ENCODE results near the gene EIF1.

The EIF1 gene

DNA sequence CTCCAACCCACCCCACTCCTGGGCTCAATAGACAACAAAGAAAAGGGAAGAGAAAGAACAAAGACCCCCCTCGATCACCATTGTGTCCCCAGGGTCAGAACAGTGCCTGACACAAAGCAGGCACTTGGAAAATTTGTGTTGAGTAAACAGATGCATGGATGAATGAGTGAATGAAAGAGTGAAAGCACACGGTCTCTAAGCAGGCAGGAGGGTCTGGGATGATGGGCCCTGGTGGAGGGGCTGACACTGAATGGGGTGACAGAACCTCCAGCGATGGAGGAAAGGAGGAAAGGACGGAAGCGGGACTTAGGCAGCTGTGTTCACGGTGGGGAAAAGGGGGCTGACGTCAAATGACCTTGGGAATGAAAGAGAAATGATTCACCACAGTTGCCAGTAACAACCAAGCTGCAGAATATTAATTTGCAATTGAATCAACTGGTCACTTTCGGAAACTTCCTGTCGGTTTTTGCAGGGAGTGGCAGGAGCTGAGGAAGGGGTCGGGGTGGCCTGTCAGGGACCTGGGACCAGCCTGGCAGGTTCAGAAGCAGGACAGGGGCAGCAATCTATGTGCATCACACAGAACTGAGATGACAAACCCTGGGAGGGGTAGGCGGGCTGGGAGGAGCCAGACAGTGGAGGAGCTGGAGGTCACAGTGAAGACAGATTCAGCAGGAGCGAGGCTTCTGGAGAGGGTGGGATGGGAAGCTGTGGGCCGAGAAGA, 16.7 kb downstream of the EIF1 start:
- no peak for DNase-seq

DNA sequence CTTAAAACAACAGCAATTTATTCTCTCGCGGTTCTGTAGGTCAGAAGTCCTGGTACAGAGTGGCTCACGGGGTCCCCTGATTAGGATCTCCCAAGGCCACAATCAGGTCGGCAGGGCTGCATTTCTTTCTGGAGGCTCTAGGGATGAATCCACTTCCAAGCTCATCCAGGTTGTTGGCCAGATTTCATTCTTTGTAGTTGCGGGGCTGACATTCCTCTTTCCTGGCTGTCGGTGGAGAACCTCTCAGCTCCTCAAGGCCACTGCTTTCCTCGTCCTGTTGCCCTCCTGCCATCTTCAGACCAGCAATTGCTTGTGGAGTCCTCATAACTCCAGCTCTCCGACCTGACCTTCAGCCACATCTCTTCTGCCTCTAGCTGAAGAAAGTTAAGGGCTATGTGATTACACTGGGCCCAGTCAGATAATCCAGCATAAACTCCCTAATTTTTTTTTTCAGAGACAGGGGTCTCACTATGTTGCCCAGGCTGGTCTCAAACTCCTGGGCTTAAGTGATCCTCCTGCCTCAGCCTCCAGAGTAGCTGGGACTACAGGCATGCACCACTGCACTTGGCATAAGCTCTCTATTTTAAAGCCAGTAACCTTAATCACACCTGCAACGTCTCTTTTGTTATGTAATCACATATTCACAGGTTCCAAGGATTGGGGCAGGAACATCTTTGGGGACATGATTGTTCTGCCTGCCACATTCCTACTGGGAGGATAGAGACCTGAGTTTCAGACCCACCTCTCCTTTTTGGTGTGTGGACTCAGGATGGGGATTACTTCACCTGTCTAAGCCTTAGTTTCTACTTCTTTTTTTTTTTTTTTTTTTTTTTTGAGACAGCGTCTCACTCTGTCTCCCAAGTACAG, 19.4 kb downstream of the EIF1 start:
- DNase-seq, result no peak

DNA sequence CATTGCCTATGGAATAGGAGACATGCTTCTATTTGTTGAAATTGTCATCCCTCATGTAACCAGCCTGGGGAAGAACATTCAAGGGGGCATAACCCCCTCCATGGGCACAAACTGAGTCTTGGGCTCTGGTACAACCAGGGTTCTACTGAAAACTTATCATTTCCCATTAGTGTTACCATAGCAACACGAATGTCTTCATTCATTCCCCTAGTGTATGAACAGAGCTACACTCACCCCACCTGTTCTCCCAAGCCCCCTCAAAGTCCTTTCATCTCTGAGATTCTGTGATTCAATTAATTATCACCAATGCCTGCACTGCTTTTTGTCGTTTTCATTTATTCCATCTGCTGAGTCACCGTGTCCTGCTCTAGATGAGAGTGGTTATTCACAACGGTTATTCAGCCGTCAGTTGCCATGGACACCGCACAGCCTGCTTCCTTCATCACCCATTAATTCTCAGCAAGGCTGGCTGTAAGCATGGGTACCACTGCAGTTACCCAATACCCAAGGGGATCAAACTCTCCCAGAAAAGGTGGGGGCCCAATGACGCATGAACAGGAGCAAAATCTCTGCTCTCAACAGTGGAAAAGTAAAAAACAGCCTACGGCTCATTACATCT, 21.9 kb downstream of the EIF1 start:
- DNase-seq, result no peak

DNA sequence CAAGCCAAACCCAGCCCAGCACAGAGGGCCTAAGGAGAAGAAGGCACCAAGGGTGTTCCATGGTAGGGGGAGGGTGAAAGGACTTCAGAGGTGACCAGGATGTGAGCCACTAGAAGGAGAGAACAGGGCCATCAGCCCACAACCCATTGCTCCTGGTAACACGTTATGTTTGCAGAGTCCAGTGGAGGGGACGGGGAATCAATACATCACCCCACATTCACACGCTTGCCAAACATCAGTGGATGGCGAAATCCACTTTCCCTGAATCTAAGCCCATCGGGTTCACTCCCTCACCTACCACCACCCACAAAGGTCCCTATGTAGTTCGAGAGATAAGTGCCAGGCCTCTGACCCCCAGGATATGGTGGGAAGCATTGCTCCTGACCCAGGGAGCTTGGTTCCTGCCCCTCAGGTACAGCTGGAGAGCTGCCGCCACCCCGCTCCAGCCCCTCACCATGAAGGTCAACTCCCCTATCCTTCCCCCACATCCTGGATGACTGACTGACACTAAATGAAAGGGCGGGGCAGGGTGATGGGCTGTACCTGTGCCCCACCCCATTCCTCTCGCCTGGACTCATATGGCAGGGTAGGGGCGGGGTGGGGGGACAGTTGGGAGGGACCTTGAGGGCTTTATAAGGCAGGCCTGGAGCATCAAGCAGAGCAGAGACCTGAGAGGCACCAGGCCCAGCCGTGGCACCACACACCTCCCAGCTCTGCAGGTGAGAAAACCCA, 23.1 kb downstream of the EIF1 start, which contains the start of gene GAST:
TSS of gene GAST (plus strand) at position 663 of the 732 bp plus-strand sequence. CDS start 3,106 bp downstream, outside the sequence.
- DNase-seq, result no peak

DNA sequence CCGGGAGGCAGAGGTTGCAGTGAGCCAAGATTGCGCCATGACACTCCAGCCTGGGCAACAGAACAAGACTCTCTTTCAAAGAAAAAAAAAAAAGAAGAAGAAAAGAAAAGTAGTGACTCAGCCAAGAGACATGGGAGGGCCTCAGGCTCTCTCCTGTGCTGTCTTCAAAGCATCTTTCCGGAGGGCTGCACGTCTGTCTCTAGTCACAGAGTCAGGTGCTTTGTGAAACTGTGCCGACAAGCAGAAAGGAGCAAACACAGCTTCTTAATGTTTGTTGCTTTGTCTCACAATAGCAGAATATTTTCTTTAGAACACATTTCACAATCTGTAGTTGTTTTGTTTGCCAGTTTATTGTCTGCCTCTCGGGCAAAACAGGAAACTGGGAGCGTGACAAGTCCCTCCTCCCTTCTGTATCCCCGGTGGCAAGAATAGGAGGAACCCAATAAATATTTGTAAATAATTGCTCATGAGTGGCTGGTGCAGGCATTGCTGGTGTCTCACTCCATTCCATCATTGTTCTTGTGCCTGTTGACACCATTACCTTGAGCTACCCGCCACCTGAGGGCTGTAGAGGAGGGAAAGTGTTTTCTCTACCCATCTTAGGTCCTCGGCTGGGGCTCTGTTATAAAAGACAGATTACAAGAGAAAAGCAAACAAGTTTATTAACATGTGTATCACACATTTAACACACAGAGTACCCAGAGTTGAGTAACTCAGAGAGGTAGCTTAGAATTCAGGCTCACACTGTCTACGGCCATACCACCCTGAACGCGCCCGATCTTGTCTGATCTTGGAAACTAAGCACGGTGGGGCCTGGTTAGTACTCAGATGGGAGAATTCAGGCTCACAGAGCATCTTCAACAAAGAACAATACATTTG, 29.0 kb downstream of the EIF1 start:
- DNase-seq, result no peak

DNA sequence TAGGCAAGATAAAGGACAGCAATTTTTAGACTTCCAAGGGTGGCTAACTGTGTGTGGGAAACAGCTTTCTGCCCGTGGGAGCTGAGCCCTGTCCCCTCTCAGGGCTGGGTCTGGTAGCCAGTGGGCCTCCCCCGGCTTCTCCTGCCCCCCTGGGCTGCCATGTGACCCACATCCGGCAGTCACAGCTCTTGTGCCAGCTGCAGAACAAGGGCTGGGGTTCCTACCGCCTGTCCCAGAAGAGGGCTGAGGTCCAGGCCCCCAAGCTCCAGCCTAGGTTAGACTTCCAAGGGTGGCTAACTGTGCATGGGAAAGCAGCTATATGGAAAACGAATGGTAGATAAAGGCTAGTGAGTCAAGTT, 29.6 kb downstream of the EIF1 start:
- DNase-seq, result no peak

DNA sequence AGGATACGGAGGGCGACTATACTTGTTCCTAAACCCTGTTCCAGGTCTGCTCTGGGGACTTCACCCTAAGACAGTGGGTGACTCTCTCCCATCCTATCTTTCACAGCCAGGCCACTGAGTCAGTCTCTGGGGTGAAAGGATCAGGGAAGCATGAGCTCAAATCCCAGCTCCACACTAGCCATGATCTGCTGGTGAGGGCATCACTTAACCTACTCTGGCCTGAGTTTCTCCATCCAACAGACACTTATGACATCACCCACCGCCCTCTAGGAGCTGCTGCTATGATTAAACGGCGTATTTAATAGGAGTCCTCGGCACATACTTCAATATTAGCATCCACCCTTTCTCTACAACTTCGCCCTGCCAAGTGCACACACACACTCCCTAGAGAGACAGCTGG, 33.5 kb downstream of the EIF1 start:
- DNase-seq, result no peak

DNA sequence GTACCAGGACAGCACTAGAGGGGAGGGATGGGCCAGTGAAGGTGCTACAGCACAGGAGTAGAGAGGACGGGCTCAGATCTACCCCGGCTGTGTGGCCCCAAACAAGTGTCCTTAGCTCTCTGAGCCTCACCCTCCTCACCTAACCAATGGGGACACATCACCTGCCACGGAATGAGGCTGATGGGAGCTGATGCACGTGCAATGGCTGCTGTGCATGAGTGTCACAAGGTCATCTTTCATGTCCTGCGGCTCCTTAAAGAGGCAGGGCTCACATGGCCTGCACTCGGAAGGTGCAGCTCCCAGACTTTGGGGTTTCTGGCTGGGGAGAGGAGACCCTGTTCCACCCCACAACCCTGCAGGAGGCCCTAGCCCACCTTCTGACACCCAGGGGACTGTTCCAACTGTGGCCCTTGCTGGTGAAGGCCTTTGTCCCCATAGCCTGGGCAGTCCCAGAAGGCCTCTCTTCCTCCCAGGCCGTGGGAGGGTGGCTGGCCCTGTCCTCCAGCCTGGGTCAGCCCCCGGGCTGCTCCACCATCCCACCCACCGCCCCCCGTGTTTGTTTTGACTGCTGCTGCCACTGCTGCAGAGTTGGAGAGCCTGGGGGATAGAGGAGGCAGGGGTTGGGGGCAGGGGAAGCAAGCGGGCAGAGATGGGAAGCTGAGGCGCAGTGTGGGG, 35.3 kb downstream of the EIF1 start:
- DNase-seq, result no peak

DNA sequence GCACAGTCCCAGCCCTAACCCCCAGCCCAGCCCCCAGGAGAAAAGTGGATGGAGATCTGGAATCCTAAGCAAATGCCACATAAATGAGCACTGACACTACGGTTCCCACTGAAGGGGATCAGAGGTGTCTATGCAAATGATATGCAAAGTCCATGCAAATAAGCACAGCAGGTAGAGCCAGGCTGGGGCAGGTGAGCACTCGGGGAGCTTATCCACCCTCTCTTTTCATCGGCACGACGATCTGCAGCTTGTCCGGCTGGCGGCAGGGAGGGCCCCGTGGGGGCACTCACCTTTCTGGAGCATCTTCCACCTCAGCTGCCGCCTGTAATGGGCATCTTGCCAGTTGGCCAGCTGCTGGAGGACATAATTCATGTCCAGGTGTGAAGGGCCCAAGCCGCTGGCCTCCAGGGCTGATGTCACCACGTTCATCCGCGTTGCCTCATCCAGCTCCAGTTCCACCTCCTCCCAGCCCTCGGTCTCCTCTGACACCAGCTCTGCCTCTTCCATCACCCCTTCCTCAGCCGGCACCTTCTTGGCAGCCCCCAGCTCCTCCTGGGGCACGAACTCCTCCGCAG, 35.9 kb downstream of the EIF1 start:
- DNase-seq, result no peak

DNA sequence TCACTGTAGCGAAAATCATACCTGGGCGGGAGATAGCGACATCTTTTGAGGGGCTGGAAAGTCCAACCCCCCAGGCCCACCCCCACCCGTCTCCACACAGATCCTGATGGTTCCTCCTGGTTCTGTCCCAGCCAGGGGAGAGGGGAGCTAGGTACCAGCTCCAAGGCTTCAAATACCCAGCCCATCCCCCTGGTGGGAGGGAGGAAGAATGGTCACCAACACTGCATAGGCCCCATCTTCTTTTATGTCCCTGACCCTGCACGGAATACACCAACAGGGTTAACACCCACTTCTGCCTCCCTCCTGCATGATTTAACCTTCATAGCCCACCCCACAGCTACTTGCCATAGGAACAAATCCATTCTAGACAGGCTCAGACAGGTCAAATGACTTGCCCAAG, 36.4 kb downstream of the EIF1 start:
- DNase-seq, result no peak

DNA sequence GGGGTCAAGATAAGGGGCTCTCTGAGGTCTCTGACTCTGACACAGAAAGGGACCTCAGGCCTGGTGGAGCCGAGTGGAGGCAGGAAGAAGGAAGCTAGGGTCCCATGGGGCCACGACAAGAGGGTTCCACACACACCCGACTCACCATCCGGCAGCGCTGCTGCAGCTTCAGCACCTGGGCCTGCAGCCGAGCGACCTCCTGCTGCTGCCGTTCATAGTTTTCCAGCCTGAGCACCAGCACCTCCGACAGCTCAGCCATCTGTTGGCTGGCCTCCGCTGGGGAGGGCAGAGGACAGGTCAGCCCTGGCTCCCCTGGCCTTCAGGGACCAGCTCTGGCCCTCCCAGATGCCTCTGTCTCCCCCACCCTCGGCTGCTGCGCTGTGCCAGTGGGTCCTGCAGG, 39.4 kb downstream of the EIF1 start:
- no peak for DNase-seq

DNA sequence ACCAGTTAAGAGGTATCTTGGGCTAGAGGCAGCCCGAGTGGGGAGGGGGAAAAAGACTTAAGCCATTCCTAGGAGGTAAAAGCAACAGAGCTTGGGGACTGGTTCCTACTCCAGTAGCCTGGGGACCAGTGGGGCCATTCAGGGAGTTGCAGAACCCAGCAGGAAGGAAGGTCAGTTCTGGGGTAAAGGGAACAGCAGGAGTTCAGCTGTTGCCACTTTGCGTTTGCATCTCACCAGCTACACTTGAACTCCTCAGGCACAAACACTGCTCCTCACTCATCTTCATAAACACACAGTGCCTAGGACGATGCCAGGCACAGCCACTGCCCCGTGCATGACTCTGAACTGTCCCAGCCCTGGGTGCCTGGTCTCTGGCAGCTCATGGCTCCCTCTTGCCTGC, 41.8 kb downstream of the EIF1 start:
- no peak for DNase-seq

DNA sequence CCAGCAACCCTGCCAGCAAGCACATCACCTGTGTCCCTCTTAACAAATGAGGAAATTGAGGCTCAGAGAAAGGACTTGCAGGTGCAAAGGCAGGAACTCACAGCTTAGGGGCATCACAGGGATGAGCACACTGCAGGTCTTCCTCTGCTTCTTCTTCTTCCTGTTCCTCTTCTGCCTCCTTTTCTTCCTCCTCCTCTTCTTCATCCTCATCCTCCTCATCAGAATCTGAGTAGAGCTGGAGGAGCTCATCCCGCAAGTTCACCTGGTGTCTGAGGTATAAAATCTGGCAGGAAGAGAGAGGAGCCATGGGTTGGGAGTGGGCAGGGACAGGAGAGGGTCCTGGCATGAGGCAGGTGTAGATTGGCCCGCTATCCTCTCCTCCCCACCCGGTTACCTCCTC, 43.2 kb downstream of the EIF1 start:
- DNase-seq, result no peak

DNA sequence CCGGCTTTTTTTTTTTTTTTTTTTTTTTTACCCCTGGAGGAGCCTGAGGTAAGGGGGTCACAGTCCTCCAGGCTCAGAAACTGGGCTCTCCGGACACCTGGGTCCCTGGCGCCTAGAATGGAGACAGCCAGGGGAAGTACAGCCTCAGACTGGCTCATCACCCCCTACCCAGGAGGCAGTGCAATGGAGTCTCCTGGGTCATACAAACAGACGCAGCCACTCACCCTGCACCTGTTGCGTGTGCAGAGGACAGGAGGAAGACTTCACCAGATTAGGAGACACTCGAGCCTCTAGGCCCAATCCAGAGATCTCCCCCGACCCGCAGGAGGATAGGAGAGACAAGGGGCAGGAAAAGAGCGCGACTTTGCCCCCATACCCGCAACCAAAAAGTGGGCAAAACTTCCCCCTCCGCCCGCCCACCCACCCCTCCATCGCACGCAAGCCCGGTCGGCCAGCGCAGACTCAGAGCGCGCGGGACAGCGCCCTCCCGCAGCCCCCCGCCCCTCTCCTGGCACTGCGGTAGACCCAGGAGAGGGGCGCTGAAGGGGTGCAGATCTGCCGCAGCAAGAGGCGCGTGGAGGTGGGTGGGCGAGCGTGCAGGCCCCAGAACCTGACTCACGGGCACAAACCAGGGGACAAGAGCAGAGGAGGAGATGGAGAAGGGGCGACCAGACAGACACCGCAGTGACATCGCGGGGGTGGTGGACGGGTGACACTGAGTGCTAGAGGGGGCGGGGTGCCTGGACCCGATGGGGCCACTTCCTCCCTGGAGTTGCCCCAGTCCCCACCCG, 44.9 kb downstream of the EIF1 start:
- no peak for DNase-seq

DNA sequence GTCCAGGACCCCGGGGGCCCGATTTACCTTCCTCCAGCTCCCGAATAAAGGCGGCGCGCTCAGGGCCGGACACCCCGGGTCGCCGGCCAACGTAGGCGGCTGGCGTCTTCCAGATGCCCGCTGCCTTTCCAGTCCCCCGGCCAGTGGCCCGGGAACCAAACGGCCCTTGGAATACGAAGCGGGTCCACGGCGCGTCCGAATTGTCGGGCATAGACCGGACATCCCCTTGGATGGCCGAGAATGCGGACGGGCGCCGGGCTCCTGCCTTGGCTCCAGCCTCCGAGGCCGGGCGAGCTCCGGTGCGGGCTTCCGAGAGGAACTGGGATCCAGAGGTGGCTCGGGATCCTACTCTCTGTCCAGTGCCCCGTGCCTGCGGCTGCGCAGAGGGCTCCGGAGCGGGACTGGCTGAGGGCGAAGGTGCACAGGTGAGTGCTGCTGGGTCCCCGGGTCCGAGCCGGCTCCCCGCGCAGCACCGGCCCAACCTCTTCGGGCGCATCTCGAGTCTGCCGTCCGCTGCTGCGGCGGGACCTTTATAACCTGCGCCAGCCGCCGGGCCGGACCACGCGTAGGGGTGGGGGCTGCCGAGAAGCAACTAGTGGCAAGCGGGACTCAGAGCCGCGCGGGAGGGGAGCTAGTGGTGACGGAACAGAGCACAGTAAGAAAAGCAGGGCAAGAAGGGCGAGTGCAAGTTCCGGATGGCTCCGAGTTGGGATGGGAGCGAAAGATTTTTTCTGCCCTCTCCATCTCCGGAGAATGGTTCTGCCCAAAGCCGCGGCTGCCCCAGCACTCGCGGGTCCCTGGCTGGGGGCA, 45.7 kb downstream of the EIF1 start, which contains the start of gene HAP1:
TSS of gene HAP1 (minus strand) at position 505 of the 810 bp plus-strand sequence. CDS start at position 496, 9 bp downstream.
- peak; percentile 23 to 32 for DNase-seq

DNA sequence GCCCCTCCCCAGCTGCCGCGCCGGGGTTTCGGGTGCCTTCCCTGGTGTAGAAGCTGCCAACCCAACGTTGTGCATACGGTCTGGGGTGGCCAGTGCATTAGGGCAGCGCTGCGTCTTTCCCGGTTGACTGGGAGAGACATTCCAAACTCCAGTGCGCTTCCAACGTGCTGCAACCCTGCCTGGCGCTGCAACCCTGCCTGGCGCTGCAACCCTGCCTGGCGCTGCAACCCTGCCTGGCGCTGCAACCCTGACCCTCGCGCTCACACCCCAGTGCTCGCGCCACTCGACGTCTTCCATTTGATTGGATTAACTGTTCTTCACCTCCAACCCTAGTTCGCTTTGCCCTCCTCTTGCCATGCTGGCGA, 46.2 kb downstream of the EIF1 start:
- DNase-seq, result no peak

DNA sequence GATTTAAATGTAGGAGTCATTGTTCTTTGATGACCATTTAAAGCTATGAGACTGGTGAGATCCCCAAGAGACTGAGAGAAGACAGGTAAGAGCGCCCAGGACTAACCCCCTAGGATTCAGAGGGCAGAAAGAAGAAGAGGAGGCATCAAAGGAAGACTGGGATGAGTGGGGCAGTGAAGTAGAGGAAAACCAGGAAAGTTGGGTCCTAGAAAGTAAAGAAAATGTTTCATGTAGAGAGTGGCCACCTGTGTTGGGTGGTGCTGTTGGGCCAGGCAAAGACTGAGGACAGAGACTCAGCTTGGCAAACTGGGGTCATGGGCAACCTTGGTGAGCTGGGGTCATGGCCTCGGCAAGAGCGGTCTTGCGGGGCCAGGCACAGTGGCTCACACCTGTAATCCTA, 47.1 kb downstream of the EIF1 start:
- no peak for DNase-seq

DNA sequence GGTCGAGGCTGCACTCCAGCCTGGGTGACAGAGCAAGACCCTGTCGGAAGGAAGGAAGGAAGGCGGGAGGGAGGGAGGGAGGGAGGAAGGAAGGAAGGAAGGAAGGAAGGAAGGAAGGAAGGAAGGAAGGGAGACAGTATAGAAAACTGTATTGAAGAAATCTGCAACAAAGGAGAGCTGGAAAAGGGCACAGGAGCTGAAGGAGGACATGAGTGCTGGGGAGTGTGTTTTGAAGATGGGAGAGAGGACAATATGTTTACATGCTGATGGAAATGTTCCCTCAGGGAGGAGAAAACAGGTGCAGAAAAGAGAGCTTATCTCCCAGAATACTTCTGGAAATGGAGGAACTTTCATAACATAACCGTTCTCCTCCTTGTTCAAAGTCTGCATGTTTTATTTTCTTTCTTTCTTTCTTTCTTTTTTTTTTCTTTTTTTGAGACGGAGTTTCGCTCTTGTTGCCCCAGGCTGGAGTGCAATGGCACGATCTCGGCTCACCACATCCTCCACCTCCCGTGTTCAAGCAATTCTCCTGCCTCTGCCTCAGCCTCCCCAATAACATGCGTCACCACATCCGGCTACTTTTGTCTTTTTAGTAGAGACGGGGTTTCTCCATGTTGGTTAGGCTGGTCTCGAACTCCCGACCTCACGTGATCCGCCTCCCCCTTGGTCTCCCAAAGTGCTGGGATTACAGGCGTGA, 48.4 kb downstream of the EIF1 start:
- DNase-seq, result no peak

DNA sequence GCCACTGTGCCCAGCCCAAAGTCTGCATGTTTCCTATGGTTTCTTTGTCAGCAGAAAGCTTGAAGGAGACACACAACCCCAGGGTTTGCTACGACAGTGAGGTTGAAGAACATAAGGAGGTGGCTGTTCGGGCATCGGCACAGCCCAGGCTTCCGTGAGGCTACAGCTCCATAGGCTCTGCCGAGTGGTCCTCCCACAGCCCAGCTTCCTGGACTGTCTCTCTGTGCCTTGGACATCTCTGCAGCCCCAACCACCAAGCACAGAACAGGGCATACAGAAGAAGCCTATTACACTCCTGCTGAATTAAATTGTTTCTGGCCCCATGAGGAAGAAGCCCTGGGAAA, 49.0 kb downstream of the EIF1 start:
- no peak for DNase-seq
